ENCODE measurements around the gene KCNK10.

The KCNK10 gene

GRCh38 chr14:88229428-88229827 is 93.6 kb downstream of the KCNK10 start:
- DNase-seq (ENCODE audit: low read depth in 1 of 2, low spot score in 1 of 2): no peak

- no peak for DNase-seq (ENCODE audit: low read depth in 1 of 2, low spot score in 1 of 2)
These were observed 94.4 kb downstream of the KCNK10 start for GRCh38 chr14:88228522-88229236.

- DNase-seq (ENCODE audit: low read depth in 1 of 2, low spot score in 1 of 2): no peak
These were observed 95.4 kb downstream of the KCNK10 start for GRCh38 chr14:88227693-88228092.

- DNase-seq (ENCODE audit: low read depth in 1 of 2, low spot score in 1 of 2): no peak
These were observed 97.3 kb downstream of the KCNK10 start for GRCh38 chr14:88225721-88226120.

- DNase-seq (ENCODE audit: low read depth in 1 of 2, low spot score in 1 of 2): no peak
These were observed 104.8 kb downstream of the KCNK10 start for GRCh38 chr14:88218119-88218915.

GRCh38 chr14:88212691-88213090 is 110.4 kb downstream of the KCNK10 start:
- no peak for DNase-seq (ENCODE audit: low read depth in 1 of 2, low spot score in 1 of 2)

GRCh38 chr14:88210426-88210825 is 112.6 kb downstream of the KCNK10 start:
- no peak for DNase-seq (ENCODE audit: low read depth in 1 of 2, low spot score in 1 of 2)

- DNase-seq (ENCODE audit: low read depth in 1 of 2, low spot score in 1 of 2): no peak
These were observed 113.8 kb downstream of the KCNK10 start for GRCh38 chr14:88209273-88209672.

GRCh38 chr14:88208858-88209257 is 114.2 kb downstream of the KCNK10 start:
- no peak for DNase-seq (ENCODE audit: low read depth in 1 of 2, low spot score in 1 of 2)

- DNase-seq (ENCODE audit: low read depth in 1 of 2, low spot score in 1 of 2): no peak
These were observed 118.8 kb downstream of the KCNK10 start for GRCh38 chr14:88204221-88204620.

GRCh38 chr14:88203291-88203690 is 119.8 kb downstream of the KCNK10 start:
- no peak for DNase-seq (ENCODE audit: low read depth in 1 of 2, low spot score in 1 of 2)

GRCh38 chr14:88202286-88202685 is 120.8 kb downstream of the KCNK10 start:
- DNase-seq (ENCODE audit: low read depth in 1 of 2, low spot score in 1 of 2): no peak

- DNase-seq (ENCODE audit: low read depth in 1 of 2, low spot score in 1 of 2): no peak
These were observed 121.2 kb downstream of the KCNK10 start for GRCh38 chr14:88201851-88202250.

GRCh38 chr14:88199882-88200281 is 123.2 kb downstream of the KCNK10 start:
- no peak for DNase-seq (ENCODE audit: low read depth in 1 of 2, low spot score in 1 of 2)

GRCh38 chr14:88198446-88198845 is 124.6 kb downstream of the KCNK10 start:
- no peak for DNase-seq (ENCODE audit: low read depth in 1 of 2, low spot score in 1 of 2)

- DNase-seq (ENCODE audit: low read depth in 1 of 2, low spot score in 1 of 2): no peak
These were observed 126.1 kb downstream of the KCNK10 start for GRCh38 chr14:88196925-88197324.

- no peak for DNase-seq (ENCODE audit: low read depth in 1 of 2, low spot score in 1 of 2)
These were observed 126.8 kb downstream of the KCNK10 start for GRCh38 chr14:88196116-88196890.

- DNase-seq (ENCODE audit: low read depth in 1 of 2, low spot score in 1 of 2): no peak
These were observed 127.4 kb downstream of the KCNK10 start for GRCh38 chr14:88195676-88196075.

- no peak for DNase-seq (ENCODE audit: low read depth in 1 of 2, low spot score in 1 of 2)
These were observed 128.5 kb downstream of the KCNK10 start for GRCh38 chr14:88194531-88194930.

- no peak for DNase-seq (ENCODE audit: low read depth in 1 of 2, low spot score in 1 of 2)
These were observed 131.5 kb downstream of the KCNK10 start for GRCh38 chr14:88191605-88192004.

GRCh38 chr14:88189417-88190191 is 133.5 kb downstream of the KCNK10 start:
- DNase-seq (ENCODE audit: low read depth in 1 of 2, low spot score in 1 of 2): no peak
